ENCODE data around the gene CFAP61. TPM values are rescaled to one million over a fixed set of nuclear protein-coding genes. Genes with fewer than 3 reads are reported as not detected.
A peak's percentile ranks its signal among the peaks of the same experiment; 100 is the strongest.

Gene CFAP61
- polyA plus RNA-seq, 1 experiment = not detected

DNA sequence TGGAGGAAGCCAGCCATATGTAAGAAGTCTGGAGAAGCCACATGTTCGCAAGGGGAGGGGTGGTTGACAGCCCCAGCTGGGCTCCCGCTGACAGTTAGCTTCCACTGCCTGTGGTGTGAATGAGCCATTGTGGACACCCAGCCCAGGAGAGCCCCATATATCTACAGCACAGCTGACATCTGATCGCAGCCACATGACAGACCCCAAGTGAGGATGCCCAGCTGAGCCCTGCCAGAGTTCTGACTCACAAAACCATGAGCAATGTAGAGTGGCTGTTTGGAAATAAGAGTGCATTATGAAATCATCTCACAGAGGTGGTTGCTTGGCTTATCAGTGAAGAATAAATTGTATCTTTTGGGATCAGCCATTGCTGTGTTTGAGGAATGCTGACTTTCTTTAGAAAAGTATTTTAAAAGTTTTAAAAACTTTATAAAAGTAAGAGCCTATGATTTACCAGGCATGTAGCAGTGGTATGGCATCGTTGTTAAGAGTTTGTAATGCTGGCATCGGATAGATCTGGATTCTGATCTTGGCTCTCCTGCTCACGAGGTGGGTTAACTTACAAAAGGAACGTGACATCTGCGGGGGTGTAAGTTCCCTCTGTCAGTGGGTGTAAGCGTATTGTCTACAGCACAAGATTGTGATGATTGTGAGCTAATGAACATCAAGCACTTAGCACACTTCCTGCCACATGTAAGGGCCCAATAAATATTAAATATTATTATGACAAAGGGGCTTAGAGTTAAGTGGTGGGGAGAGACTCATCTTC is 24.1 kb downstream of the CFAP61 start:
- CTCF ChIA-PET = interaction anchor here (0.7 to 1.4 kb wide), 2 partner anchors 9 to 24 kb away, joined by 3 to 4 read pairs; partner anchors contain the start of genes CFAP61 and CRNKL1
- Histone ChIP-seq H3K4me3 (ENCODE audit: low read depth, low read length) (no peak overlapping the region), H3K27me3 (ENCODE audit: control insufficient read depth, insufficient read depth, low read length) (peaks cover 2% of the 10 kb centered on the region), H3K36me3 (ENCODE audit: control insufficient read depth, insufficient read depth, low read length) (no peaks in the 10 kb centered on the region)
- DNase-seq (ENCODE audit: low read depth) = peak; percentile 10
- POLR2A ChIA-PET = no interaction called here
- TF ChIP-seq, protein P1, sequence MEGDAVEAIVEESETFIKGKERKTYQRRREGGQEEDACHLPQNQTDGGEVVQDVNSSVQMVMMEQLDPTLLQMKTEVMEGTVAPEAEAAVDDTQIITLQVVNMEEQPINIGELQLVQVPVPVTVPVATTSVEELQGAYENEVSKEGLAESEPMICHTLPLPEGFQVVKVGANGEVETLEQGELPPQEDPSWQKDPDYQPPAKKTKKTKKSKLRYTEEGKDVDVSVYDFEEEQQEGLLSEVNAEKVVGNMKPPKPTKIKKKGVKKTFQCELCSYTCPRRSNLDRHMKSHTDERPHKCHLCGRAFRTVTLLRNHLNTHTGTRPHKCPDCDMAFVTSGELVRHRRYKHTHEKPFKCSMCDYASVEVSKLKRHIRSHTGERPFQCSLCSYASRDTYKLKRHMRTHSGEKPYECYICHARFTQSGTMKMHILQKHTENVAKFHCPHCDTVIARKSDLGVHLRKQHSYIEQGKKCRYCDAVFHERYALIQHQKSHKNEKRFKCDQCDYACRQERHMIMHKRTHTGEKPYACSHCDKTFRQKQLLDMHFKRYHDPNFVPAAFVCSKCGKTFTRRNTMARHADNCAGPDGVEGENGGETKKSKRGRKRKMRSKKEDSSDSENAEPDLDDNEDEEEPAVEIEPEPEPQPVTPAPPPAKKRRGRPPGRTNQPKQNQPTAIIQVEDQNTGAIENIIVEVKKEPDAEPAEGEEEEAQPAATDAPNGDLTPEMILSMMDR (IDR thresholded peaks at IDR 0.05; ENCODE audit: insufficient read depth, low read depth, low read length) = no peak

DNA sequence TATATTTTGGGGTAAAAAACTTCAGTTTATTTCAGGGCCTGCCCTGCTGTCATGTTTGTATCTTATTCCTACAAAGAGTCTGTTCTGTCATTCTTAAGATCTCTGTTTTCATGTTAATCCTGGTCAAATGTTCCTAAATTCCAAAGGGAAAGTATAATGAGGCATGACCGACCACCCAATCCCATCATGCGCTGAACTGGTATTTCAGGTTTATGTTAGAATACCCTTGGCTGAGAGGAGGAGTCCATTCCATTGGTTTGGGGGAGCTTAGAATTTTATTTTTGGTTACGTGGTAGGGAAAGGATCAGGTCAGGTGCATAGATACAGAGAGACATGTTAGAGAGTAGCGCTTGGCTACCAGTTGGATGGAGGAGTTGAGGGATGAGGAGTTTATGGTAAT is 25.7 kb downstream of the CFAP61 start:
- H3K27me3 ChIP-seq (ENCODE audit: control insufficient read depth, insufficient read depth, low read length) = peaks cover 4% of the 10 kb centered on the region
- POLR2A ChIA-PET = no interaction called here
- DNase-seq (ENCODE audit: low read depth) = no peak
- CTCF ChIA-PET = interaction anchor here (0.6 to 1.5 kb wide), 2 partner anchors 9 to 516 kb away, joined by 3 read pairs; no protein-coding TSS in a partner anchor
- TF ChIP-seq, protein P1 (IDR thresholded peaks at IDR 0.05; ENCODE audit: insufficient read depth, low read depth, low read length) = no peak
- no peak overlapping the region for H3K4me3 ChIP-seq (ENCODE audit: low read depth, low read length)
- H3K36me3 ChIP-seq (ENCODE audit: control insufficient read depth, insufficient read depth, low read length) = no peaks in the 10 kb centered on the region

DNA sequence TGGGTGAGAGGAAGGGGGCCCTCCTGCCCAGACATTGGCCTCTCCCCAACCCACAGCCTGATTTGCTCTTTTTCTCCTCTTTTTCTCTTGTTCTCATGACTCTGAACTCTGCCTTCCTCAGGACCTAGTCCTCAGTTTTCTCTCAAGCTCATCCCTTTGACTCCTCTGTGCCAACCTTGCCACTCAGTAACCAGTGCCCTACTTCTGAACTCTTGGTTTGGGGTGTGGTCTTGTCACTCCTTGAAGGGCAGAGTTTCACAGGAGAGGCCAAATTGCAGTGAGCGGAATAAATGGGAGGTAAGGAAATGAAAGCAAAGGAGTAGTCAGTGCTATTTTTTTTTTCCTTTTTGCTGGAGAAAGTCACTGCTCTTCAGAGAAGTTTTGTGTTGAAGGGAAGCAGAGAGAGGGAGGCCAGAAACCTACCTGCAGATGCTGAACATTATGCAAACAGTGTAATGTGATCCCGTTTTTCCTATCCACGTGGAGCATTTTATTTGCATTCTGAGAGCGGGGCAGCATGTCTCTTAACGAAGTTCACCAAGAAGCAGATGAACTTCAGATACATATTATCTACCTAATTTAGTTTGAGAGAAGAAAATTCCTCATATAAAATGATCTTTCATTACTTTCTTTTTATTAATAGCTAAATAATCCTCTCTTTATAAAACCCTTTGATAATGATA is 26.9 kb downstream of the CFAP61 start:
- CTCF ChIA-PET = interaction anchor here (1.5 kb wide), 1 partner anchor 515 kb away, joined by 3 read pairs; no protein-coding TSS in a partner anchor
- POLR2A ChIA-PET = no interaction called here
- H3K27me3 ChIP-seq (ENCODE audit: control insufficient read depth, insufficient read depth, low read length) = peaks cover 4% of the 10 kb centered on the region

DNA sequence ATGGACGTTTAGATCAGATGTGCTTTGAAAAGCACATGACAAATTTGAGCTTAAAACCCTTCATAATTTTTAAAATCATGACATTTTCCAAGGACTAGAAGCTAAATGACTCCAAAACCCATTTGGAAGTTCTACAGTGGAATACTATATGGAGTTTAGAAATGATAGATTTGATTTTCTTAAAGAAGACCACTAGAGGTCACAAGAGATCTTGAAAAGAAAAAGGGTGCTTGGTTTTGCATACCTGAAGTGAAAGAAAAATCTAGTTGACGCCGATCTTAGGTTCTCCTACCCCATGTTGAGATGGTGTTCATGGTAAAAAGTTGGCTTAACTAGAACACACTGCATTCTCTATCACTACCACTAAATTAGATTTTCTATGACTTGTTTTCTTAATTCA is 31.5 kb downstream of the CFAP61 start:
- Histone ChIP-seq H3K27me3 (ENCODE audit: control insufficient read depth, insufficient read depth, low read length) (peaks cover 6% of the 10 kb centered on the region), H3K36me3 (ENCODE audit: control insufficient read depth, insufficient read depth, low read length) (no peaks in the 10 kb centered on the region), H3K4me3 (ENCODE audit: low read depth, low read length) (no peak overlapping the region)
- ChIA-PET POLR2A (no interaction called here), CTCF (interaction anchor here (0.7 to 4.2 kb wide), 12 partner anchors 11 to 511 kb away, joined by 3 to 33 read pairs (median 3); partner anchors contain the start of genes CFAP61 and CRNKL1)
- TF ChIP-seq, protein P1 (IDR thresholded peaks at IDR 0.05; ENCODE audit: insufficient read depth, low read depth, low read length) = peak; percentile 45
- no peak for DNase-seq (ENCODE audit: low read depth)

More for the DNA sequence above, 26.9 kb downstream of the CFAP61 start:
- TF ChIP-seq, protein P1 (IDR thresholded peaks at IDR 0.05; ENCODE audit: insufficient read depth, low read depth, low read length) = no peak
- Histone ChIP-seq H3K36me3 (ENCODE audit: control insufficient read depth, insufficient read depth, low read length) (no peaks in the 10 kb centered on the region), H3K4me3 (ENCODE audit: low read depth, low read length) (no peak overlapping the region)
- DNase-seq (ENCODE audit: low read depth) = no peak

DNA sequence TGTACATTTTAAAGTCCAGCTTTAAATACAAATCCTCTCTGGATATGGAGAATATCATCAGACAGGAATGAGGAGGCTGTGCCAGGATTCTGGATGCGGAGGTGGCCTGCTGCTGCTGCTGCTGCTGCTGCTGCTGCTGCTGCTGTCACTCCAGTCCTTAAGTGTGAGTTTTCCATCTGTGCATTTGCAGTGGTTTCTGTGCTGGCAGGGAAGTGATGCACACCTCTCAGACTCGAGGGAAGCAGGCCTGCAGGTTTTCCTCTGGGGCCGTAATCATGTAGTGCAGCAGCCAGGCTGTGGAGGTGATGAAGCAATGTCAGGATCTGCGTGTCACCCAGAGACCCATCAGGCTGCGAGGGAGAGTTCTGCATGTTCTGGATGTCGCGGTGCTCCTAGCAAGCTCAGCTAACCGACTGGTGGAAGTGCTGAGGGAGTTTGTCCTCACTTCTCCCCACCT is 32.0 kb downstream of the CFAP61 start:
- peaks cover 6% of the 10 kb centered on the region for H3K27me3 ChIP-seq (ENCODE audit: control insufficient read depth, insufficient read depth, low read length)
- ChIA-PET CTCF (interaction anchor here (0.5 to 4.2 kb wide), 11 partner anchors 32 to 510 kb away, joined by 3 to 33 read pairs (median 3); partner anchors contain the start of genes CFAP61 and CRNKL1), POLR2A (no interaction called here)
- DNase-seq (ENCODE audit: low read depth) = no peak
- TF ChIP-seq, protein P1 (IDR thresholded peaks at IDR 0.05; ENCODE audit: insufficient read depth, low read depth, low read length) = no peak
- no peaks in the 10 kb centered on the region for H3K36me3 ChIP-seq (ENCODE audit: control insufficient read depth, insufficient read depth, low read length)
- H3K4me3 ChIP-seq (ENCODE audit: low read depth, low read length) = no peak overlapping the region

Measured in BJ (cell line).